Pancreas (tissue), 10 donors: ENCODE data around the gene OR5K2. TPM values are rescaled to one million over a fixed set of nuclear protein-coding genes. Genes with fewer than 3 reads are reported as not detected.

Source experiments
- ATAC-seq, 4 donors: fragments of 200-7000 bp; cut with Tn5 transposase; one replicate each; pipeline versions ENCODE4 v1.8.0 to v1.9.1; 2020; ENCODE audit warnings: mild to moderate bottlenecking in 4 of 4, moderate library complexity in 4 of 4
- DNase-seq, 6 donors: peaks; one replicate each; pipeline ENCODE4 v3.0.0-alpha.2; 2020
- FAIRE-seq: peaks from 2 replicates; lab custom pipeline; 2012; peaks lifted over from hg19 to GRCh38; lab: Jason Lieb, UNC
- H3K27ac ChIP-seq, 4 donors: fragments of 200-600 bp; sonication (generic); 1 replicate in 3 of 4; 2 replicates in 1 of 4; pipeline versions ENCODE4 v1.5.0 to v1.8.0; 2020
- H3K27me3 ChIP-seq, 4 donors: fragments of 200-600 bp; one replicate each; pipeline ENCODE4 v1.8.0; 2021
- H3K36me3 ChIP-seq, 3 donors: fragments of 200-600 bp; sonication (generic) in 1 of 3; one replicate each; pipeline versions ENCODE4 v1.5.0 to v1.8.0; 2020 to 2021
- H3K4me1 ChIP-seq, 3 donors: fragments of 200-600 bp; one replicate each; pipeline ENCODE4 v1.8.0; 2021
- H3K4me3 ChIP-seq, 4 donors: fragments of 200-600 bp; sonication (generic) in 2 of 4; one replicate each; pipeline versions ENCODE4 v1.5.0 to v1.8.0; 2020 to 2021
- H3K9me3 ChIP-seq, 4 donors: fragments of 200-600 bp; one replicate each; pipeline ENCODE4 v1.8.0; 2021
- CTCF ChIP-seq, 4 donors: fragments of 200-600 bp; sonication (generic) in 3 of 4; IDR thresholded peaks; one replicate each; pipeline versions ENCODE4 v1.5.0 to v1.8.0; 2021; ENCODE audit warnings: antibody characterized with exemption in 4 of 4
- WGBS, 2 donors: extraction: QIAGEN DNeasy Blood & Tissue Kit; methylation state at CpG; one replicate each; pipeline ENCODE4 v1.1.7; 2013; 5-methylcytosine and 5-hydroxymethylcytosine counted together
- intact Hi-C, 3 donors: fragments of 100-400 bp; cut with DNase I; formaldehyde crosslinking; loops; one replicate each; pipeline versions ENCODE4 v1.11.1 to v1.14.2; 2022
- polyA plus RNA-seq, 2 donors: library from polyadenylated mRNA; stranded (reverse); fragments of 200-250 nt; gene quantifications; one replicate each; pipeline ENCODE4 v1.2.3, GENCODE V29; 2013
- total RNA-seq, 6 donors: library from RNA; stranded (reverse); fragmentation: NEBNext Ultra II Directional in 4 of 6; extraction: Animal tissue kit (Norgen Biotek cat#: 25700) in 4 of 6; gene quantifications; one replicate each; pipeline versions ENCODE4 v1.2.1 to v1.2.4, GENCODE V29; 2021 to 2023
- donor health status: healthy with polysubstance abuse.
- donor health status: DM: no; HTN: no; CAD: no; lungs with moderate emphysema.
- donor health status: DM: no; HTN: no; CAD: no.
- donor health status: control.
- donor health status: control.
- donor health status: Bipolar disorder and iron deficiency.
- donor health status: DM: yes; HTN: yes; CAD: no.
- donor health status: DM: no; HTN: no; CAD: no.
- donor health status: DM: no; HTN: no; CAD: no.
- donor health status: DM: yes; HTN: yes; CAD: no.

Gene OR5K2
- total and polyA plus RNA-seq, 8 donors, result not detected

- no peak overlapping the region for H3K27ac ChIP-seq
- no peaks in the 10 kb centered on the region for H3K36me3 ChIP-seq
- no peaks in the 10 kb centered on the region for H3K4me1 ChIP-seq
- DNase-seq (no peak), ATAC-seq (no peak), FAIRE-seq (no peak)
- no peak overlapping the region for H3K4me3 ChIP-seq
- no peak for TF ChIP-seq CTCF (IDR thresholded peaks at IDR 0.05)
- H3K9me3 ChIP-seq, result no peaks in the 10 kb centered on the region
- intact Hi-C loops, result no loop called here
- WGBS, 2 donors, result 89 to 92% methylated on average over 4 of the region's 4 CpGs
- no peaks in the 10 kb centered on the region for H3K27me3 ChIP-seq
Measured at GRCh38 chr3:98512576-98512975, 15.1 kb downstream of the OR5K2 start.

GRCh38 chr3:98513091-98513511, 15.6 kb downstream of the OR5K2 start:
- Histone ChIP-seq H3K4me3 (no peak overlapping the region), H3K27ac (no peak overlapping the region), H3K9me3 (no peaks in the 10 kb centered on the region), H3K4me1 (no peaks in the 10 kb centered on the region), H3K36me3 (peaks cover 0 to 3% (median 0%) of the 10 kb centered on the region in 3 donors), H3K27me3 (no peaks in the 10 kb centered on the region)
- ATAC-seq (no peak), DNase-seq (no peak), FAIRE-seq (no peak)
- 75 to 78% methylated on average over 4 of the region's 4 CpGs for WGBS, 2 donors
- intact Hi-C loops, result no loop called here
- no peak for TF ChIP-seq CTCF (IDR thresholded peaks at IDR 0.05)

GRCh38 chr3:98513736-98514135, 16.3 kb downstream of the OR5K2 start:
- Histone ChIP-seq H3K27ac (no peak overlapping the region), H3K4me1 (no peaks in the 10 kb centered on the region), H3K9me3 (no peaks in the 10 kb centered on the region), H3K36me3 (peaks cover 0 to 4% (median 0%) of the 10 kb centered on the region in 3 donors), H3K27me3 (no peaks in the 10 kb centered on the region), H3K4me3 (no peak overlapping the region)
- DNase-seq (no peak), FAIRE-seq (no peak), ATAC-seq (no peak)
- intact Hi-C loops, result no loop called here
- 97 to 99% methylated on average over 3 of the region's 3 CpGs for WGBS, 2 donors
- no peak for TF ChIP-seq CTCF (IDR thresholded peaks at IDR 0.05)

GRCh38 chr3:98514948-98515347, 17.5 kb downstream of the OR5K2 start:
- Histone ChIP-seq H3K36me3 (peaks cover 0 to 4% (median 0%) of the 10 kb centered on the region in 3 donors), H3K27me3 (no peaks in the 10 kb centered on the region), H3K27ac (no peak overlapping the region), H3K4me1 (no peaks in the 10 kb centered on the region), H3K9me3 (no peaks in the 10 kb centered on the region), H3K4me3 (no peak overlapping the region)
- TF ChIP-seq CTCF (IDR thresholded peaks at IDR 0.05), result no peak
- intact Hi-C loops, result no loop called here
- ATAC-seq, result no peak
- no peak for FAIRE-seq
- WGBS, 2 donors, result 90 to 94% methylated on average over 1 of the region's 1 CpG
- no peak for DNase-seq

GRCh38 chr3:98518816-98519215, 21.3 kb downstream of the OR5K2 start:
- Histone ChIP-seq H3K27me3 (no peaks in the 10 kb centered on the region), H3K36me3 (peaks cover 0 to 4% (median 0%) of the 10 kb centered on the region in 3 donors), H3K27ac (no peak overlapping the region), H3K9me3 (no peaks in the 10 kb centered on the region), H3K4me1 (peaks cover 0 to 9% (median 7%) of the 10 kb centered on the region in 3 donors), H3K4me3 (no peak overlapping the region)
- ATAC-seq, result no peak
- intact Hi-C loops, result no loop called here
- WGBS, 2 donors, result 93 to 98% methylated on average over 2 of the region's 2 CpGs
- FAIRE-seq, result no peak
- no peak for TF ChIP-seq CTCF (IDR thresholded peaks at IDR 0.05)
- DNase-seq, result no peak
